Left ventricle myocardium inferior (tissue), 1 donor: ENCODE results near the gene SEC61A2. TPM values are rescaled to one million over a fixed set of nuclear protein-coding genes. Genes with fewer than 3 reads are reported as not detected.
"Not testable (repeated sequence)": the region's sequence is repeated elsewhere in the genome, so short reads cannot be mapped to it uniquely, and the experiment has no call there.

Source experiments
- DNase-seq: peaks from one replicate; pipeline ENCODE4 v3.0.0-alpha.2; 2020
- H3K27ac ChIP-seq: fragments of 200-600 bp; replicated peaks from 2 replicates; pipeline ENCODE4 v1.8.0; 2021
- H3K27me3 ChIP-seq: fragments of 200-600 bp; 2 replicates; pipeline ENCODE4 v1.8.0; 2021; ENCODE audit warnings: low read depth
- H3K36me3 ChIP-seq: fragments of 200-600 bp; 2 replicates; pipeline ENCODE4 v1.8.0; 2021
- H3K4me1 ChIP-seq: fragments of 200-600 bp; 2 replicates; pipeline ENCODE4 v1.8.0; 2021
- H3K4me3 ChIP-seq: fragments of 200-600 bp; 2 replicates; pipeline ENCODE4 v1.8.0; 2021; ENCODE audit warnings: mild to moderate bottlenecking, moderate library complexity
- H3K9me3 ChIP-seq: fragments of 200-600 bp; replicated peaks from 2 replicates; pipeline ENCODE4 v1.8.0; 2021
- intact Hi-C: fragments of 100-400 bp; cut with micrococcal nuclease; formaldehyde crosslinking; loops from one replicate; pipeline ENCODE4 v1.11.0; 2022
- total RNA-seq: library from RNA; stranded (reverse); fragmentation: NEBNext Ultra II Directional; extraction: Animal tissue kit (Norgen Biotek cat#: 25700); gene quantifications from one replicate; pipeline ENCODE4 v1.2.1, GENCODE V29; 2021
- TF ChIP-seq, protein P1 (sequence below): fragments of 200-600 bp; IDR thresholded peaks from 2 replicates; pipeline ENCODE4 v1.8.0; 2021; ENCODE audit warnings: antibody characterized with exemption, mild to moderate bottlenecking, borderline replicate concordance
- donor health status: DM: no; HTN: yes; CAD: no; lungs with severe emphysema.

The SEC61A2 gene
- total RNA-seq, 1 donor from 2014 or later = 11.9 TPM

DNA sequence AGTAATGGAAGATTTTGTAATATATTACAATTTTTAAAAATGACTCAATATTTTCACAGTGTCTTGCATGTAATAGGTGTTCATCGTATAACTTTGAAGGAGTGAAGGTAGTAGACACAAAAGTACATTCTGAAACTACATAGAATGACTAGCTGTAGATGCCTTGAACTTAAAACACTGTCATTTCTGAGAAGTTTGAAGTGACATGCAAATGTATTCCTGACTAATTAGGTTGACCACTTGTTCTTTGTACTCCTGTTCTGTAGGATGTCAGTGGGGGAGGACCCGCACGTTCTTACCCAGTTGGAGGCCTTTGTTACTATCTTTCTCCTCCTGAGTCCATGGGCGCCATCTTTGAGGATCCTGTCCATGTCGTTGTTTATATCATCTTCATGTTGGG is 31.2 kb downstream of the SEC61A2 start:
- Histone ChIP-seq H3K27ac (no peak overlapping the region), H3K27me3 (no peaks in the 10 kb centered on the region), H3K4me1 (no peaks in the 10 kb centered on the region), H3K9me3 (no peaks in the 10 kb centered on the region), H3K36me3 (peaks cover 80% of the 10 kb centered on the region), H3K4me3 (no peak overlapping the region)
- TF ChIP-seq, protein P1, sequence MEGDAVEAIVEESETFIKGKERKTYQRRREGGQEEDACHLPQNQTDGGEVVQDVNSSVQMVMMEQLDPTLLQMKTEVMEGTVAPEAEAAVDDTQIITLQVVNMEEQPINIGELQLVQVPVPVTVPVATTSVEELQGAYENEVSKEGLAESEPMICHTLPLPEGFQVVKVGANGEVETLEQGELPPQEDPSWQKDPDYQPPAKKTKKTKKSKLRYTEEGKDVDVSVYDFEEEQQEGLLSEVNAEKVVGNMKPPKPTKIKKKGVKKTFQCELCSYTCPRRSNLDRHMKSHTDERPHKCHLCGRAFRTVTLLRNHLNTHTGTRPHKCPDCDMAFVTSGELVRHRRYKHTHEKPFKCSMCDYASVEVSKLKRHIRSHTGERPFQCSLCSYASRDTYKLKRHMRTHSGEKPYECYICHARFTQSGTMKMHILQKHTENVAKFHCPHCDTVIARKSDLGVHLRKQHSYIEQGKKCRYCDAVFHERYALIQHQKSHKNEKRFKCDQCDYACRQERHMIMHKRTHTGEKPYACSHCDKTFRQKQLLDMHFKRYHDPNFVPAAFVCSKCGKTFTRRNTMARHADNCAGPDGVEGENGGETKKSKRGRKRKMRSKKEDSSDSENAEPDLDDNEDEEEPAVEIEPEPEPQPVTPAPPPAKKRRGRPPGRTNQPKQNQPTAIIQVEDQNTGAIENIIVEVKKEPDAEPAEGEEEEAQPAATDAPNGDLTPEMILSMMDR = no peak
- intact Hi-C loops = no loop called here
- DNase-seq = no peak

DNA sequence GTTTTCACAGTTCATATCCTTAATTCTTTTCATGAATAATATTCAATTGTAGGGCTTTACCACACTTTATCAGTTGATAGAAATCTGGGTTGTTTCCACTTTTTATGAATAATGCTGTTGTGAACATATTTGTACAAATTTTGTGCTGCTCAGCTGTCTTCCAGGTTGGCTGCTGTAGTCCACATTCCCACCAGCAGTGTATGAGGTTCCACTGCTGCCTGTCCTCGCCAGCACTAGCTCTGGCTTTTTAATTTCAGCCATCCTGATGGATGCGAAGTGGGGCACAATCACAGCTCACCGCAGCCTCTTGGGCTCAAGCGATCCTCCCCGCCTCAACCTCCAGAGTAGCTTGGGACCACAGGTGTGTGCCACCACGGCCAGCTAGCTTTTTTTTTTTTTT is 33.5 kb downstream of the SEC61A2 start:
- Histone ChIP-seq H3K9me3 (no peaks in the 10 kb centered on the region), H3K4me3 (no peak overlapping the region), H3K27ac (no peak overlapping the region), H3K27me3 (no peaks in the 10 kb centered on the region), H3K36me3 (peaks cover 79% of the 10 kb centered on the region), H3K4me1 (no peaks in the 10 kb centered on the region)
- DNase-seq = no peak
- TF ChIP-seq, protein P1 = no peak
- intact Hi-C loops = no loop called here

DNA sequence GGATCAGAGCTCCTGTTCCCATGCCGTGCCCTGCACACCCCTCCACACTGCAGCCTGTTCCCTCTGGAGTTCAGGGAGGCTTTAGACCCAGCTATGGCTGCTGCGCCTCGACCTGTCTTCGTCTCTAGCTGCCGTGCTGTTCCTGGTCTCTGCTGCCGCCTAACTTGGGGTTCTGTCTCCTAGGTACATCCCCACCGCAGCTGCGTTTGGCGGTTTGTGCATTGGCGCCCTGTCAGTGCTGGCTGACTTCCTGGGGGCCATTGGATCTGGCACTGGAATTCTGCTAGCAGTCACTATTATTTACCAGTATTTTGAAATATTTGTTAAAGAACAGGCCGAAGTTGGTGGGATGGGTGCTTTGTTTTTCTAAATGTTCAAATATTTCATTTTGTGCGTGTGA is 34.6 kb downstream of the SEC61A2 start:
- Histone ChIP-seq H3K9me3 (no peaks in the 10 kb centered on the region), H3K4me1 (no peaks in the 10 kb centered on the region), H3K27ac (no peak overlapping the region), H3K4me3 (no peak overlapping the region), H3K27me3 (no peaks in the 10 kb centered on the region), H3K36me3 (peaks cover 79% of the 10 kb centered on the region)
- TF ChIP-seq, protein P1 = no peak
- intact Hi-C loops = no loop called here
- DNase-seq = no peak

DNA sequence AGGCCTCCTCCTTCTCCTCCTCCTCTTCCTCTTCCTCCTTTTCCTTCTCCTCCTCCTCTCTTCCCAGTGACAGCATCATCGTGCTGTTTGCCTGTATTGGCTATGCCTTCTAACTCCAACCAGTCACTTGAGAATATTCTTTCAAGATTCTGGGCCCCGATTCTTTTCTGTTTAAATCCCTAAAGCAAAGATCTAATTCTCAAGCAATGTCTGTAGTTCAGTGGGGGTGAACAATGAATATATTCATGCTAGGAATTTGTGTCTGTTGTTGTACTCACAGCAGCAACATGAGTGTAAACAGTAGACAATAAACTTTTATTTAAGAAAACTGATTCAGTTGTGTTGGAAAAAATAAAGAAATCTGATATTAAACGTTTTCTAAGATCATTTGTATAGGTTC is 35.6 kb downstream of the SEC61A2 start:
- H3K36me3 ChIP-seq = peaks cover 85% of the 10 kb centered on the region
- intact Hi-C loops = no loop called here
- TF ChIP-seq, protein P1 = no peak
- H3K4me1 ChIP-seq = no peaks in the 10 kb centered on the region
- H3K27ac ChIP-seq = no peak overlapping the region
- H3K9me3 ChIP-seq = no peaks in the 10 kb centered on the region
- no peak overlapping the region for H3K4me3 ChIP-seq
- DNase-seq = no peak
- H3K27me3 ChIP-seq = no peaks in the 10 kb centered on the region

DNA sequence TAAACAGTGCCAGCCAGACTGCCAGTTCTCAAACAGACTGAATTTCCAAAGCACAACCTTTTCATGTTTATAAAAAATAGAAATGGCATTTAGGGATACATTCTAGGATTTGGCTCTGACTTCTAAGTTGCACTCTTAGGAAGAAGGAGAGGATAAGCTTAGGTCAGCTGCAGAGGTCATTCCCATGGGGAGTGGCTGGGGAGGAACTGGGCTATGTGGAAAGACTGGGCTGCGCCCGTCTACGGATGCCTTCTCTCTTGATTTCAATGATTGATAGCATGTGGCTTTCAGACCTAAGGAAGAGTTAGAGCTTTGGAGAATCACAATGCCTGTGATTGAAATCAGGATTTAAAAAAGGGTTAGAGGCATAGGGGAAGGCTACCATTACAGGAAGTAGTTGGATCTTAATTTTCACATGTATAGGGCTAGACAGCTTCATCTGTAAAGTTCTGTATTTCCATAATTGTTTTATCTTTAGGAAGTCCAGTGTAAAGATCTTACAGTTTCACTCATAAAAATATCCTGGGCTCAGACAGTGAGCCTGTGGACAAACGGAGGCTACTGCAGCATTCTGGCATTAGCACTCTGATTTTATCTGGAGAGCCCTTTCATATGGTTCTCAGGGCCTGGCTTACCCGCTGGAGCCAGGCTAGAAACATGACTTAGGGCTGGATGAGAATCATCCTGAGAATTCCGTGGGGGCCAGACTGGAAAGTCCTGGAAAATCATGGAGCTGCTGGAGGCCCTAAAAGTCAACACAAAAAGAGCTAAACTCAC is 36.7 kb downstream of the SEC61A2 start:
- TF ChIP-seq, protein P1 = no peak
- intact Hi-C loops = no loop called here
- H3K27me3 ChIP-seq = no peaks in the 10 kb centered on the region
- no peaks in the 10 kb centered on the region for H3K9me3 ChIP-seq
- peak overlapping the region; percentile 25 for H3K27ac ChIP-seq
- no peak for DNase-seq
- peaks cover 90% of the 10 kb centered on the region for H3K36me3 ChIP-seq
- H3K4me3 ChIP-seq = no peak overlapping the region
- H3K4me1 ChIP-seq = no peaks in the 10 kb centered on the region

DNA sequence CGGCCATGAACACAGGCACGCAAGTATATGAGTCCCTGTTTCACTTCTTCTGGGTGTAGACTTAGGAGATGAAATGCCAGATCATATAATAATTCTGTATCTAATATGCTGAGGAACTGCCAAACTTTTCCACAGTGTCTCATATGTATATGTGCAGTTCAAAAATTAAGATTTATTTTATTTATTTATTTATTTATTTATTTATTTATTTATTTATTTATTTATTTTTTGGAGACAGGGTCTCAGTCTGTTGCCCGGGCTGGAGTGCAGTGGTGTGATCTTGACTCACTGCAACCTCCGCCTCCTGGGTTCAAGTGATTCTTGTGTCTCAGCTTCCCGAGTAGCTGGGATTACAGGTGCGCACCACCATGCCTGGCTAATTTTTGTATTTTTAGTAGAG is 42.0 kb downstream of the SEC61A2 start:
- H3K27me3 ChIP-seq, H3K9me3 ChIP-seq, H3K4me1 ChIP-seq, H3K27ac ChIP-seq, H3K4me3 ChIP-seq, intact Hi-C loops, DNase-seq: not testable (repeated sequence)
- H3K36me3 ChIP-seq = peaks cover 100% of the 10 kb centered on the region
